Left lung (tissue), 10 donors: ENCODE data around the gene GDPD5. TPM values are rescaled to one million over a fixed set of nuclear protein-coding genes. Genes with fewer than 3 reads are reported as not detected.

Experiments used
- ATAC-seq: fragments of 200-7000 bp; cut with Tn5 transposase; one replicate; pipeline ENCODE4 v1.9.1; 2020; ENCODE audit warnings: moderate library complexity
- DNase-seq, 4 donors: peaks; one replicate each; pipeline ENCODE4 v3.0.0-alpha.2; 2013 to 2020
- H3K27ac ChIP-seq, 2 donors: fragments of 200-600 bp; sonication (generic) in 1 of 2; one replicate each; pipeline versions ENCODE4 v1.5.0 to v1.8.0; 2020 to 2021
- H3K27me3 ChIP-seq, 2 donors: fragments of 200-600 bp; sonication (generic) in 1 of 2; one replicate each; pipeline versions ENCODE4 v1.5.0 to v1.8.0; 2020 to 2021
- H3K36me3 ChIP-seq, 2 donors: fragments of 200-600 bp; sonication (generic) in 1 of 2; one replicate each; pipeline versions ENCODE4 v1.5.0 to v1.8.0; 2020 to 2021
- H3K4me1 ChIP-seq, 2 donors: fragments of 200-600 bp; one replicate each; pipeline ENCODE4 v1.8.0; 2021
- H3K4me3 ChIP-seq, 2 donors: fragments of 200-600 bp; sonication (generic) in 1 of 2; one replicate each; pipeline versions ENCODE4 v1.5.0 to v1.8.0; 2020 to 2021; ENCODE audit warnings: mild to moderate bottlenecking in 1 of 2
- H3K9me3 ChIP-seq, 2 donors: fragments of 200-600 bp; sonication (generic) in 1 of 2; one replicate each; pipeline versions ENCODE4 v1.5.0 to v1.8.0; 2020 to 2021
- intact Hi-C, 2 donors: fragments of 100-400 bp; cut with DNase I; formaldehyde crosslinking; loops; one replicate each; pipeline versions ENCODE4 v1.11.2 to v1.14.2; 2022
- polyA plus RNA-seq, 6 donors: library from polyadenylated mRNA; unstranded; fragments of 120-200 nt; gene quantifications; one replicate each; pipeline ENCODE4 v1.2.1, GENCODE V29; 2013; ENCODE audit not compliant: insufficient read length in 6 of 6
- total RNA-seq, 2 donors: library from RNA; stranded (reverse); fragmentation: NEBNext Ultra II Directional; extraction: Animal tissue kit (Norgen Biotek cat#: 25700); gene quantifications; one replicate each; pipeline ENCODE4 v1.2.1, GENCODE V29; 2021
- TF ChIP-seq, protein P1 (sequence below), 2 donors: fragments of 200-600 bp; sonication (generic) in 1 of 2; IDR thresholded peaks; one replicate each; pipeline versions ENCODE4 v1.5.0 to v1.8.0; 2021; ENCODE audit warnings: antibody characterized with exemption in 2 of 2
- donor health status: DM: no; HTN: yes; CAD: no.
- donor health status: DM: no; HTN: no; CAD: no.

GDPD5 gene
- total and polyA plus RNA-seq, 8 donors: 10.5 to 34.8 (median 27.6) TPM

DNA sequence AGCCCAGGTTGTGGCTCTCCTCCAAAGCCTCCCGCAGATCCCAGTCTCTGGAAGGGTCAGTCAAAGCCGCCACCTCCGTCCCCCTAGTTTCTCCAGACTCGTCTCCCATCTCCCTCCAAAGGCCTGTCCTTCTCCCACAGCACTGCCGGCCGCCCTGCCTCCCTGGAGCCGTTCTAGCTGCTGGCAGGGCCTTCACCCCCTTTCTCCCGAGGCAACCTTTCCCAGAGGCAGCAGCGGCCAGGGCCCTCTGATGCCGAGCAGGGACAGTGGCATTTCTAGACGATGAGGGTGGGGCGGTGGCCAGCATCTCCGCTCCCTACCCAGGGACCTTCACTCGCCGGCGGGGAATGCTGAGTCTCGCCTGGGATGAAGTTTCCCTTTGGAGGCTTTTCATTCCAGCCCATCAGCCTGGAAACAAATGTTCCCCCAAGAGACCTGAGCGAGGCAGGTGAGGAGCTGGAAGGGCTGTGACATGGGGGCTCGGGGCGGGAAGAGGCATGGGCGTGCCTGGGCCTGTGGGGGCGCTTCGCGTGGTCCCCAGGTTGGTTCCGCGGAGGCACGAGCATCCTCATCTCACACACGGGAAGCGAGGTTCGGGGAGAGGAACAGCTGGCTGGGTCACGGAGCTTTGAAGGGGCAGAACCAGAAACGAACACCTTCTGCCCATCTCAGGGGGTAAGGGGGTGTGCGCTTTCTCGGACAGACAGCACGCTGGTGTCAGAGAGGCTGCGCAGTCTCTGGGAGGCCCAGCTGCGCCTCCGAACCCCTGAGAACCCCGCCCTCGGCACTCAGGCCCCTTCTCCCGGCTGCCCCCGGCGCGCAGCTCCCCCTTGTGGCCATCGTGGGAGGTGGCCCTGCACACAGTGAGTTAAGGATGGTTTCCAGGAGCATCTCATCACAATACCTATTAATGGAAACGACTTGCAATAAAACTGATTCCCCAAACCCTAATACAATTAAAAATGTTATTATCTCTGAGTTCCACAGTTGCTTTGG lies 74.6 kb downstream of the GDPD5 start:
- peak in 1 of 4 donors; percentile 79 for DNase-seq
- Histone ChIP-seq H3K27ac (no peak overlapping the region), H3K9me3 (no peaks in the 10 kb centered on the region), H3K27me3 (no peaks in the 10 kb centered on the region), H3K4me3 (no peak overlapping the region), H3K4me1 (peaks cover 0 to 5% of the 10 kb centered on the region in 2 donors), H3K36me3 (no peaks in the 10 kb centered on the region)
- TF ChIP-seq, protein P1, sequence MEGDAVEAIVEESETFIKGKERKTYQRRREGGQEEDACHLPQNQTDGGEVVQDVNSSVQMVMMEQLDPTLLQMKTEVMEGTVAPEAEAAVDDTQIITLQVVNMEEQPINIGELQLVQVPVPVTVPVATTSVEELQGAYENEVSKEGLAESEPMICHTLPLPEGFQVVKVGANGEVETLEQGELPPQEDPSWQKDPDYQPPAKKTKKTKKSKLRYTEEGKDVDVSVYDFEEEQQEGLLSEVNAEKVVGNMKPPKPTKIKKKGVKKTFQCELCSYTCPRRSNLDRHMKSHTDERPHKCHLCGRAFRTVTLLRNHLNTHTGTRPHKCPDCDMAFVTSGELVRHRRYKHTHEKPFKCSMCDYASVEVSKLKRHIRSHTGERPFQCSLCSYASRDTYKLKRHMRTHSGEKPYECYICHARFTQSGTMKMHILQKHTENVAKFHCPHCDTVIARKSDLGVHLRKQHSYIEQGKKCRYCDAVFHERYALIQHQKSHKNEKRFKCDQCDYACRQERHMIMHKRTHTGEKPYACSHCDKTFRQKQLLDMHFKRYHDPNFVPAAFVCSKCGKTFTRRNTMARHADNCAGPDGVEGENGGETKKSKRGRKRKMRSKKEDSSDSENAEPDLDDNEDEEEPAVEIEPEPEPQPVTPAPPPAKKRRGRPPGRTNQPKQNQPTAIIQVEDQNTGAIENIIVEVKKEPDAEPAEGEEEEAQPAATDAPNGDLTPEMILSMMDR (IDR thresholded peaks at IDR 0.05): peak; percentile 32 to 63
- intact Hi-C loops: no loop called here
- ATAC-seq: peak; percentile 46

DNA sequence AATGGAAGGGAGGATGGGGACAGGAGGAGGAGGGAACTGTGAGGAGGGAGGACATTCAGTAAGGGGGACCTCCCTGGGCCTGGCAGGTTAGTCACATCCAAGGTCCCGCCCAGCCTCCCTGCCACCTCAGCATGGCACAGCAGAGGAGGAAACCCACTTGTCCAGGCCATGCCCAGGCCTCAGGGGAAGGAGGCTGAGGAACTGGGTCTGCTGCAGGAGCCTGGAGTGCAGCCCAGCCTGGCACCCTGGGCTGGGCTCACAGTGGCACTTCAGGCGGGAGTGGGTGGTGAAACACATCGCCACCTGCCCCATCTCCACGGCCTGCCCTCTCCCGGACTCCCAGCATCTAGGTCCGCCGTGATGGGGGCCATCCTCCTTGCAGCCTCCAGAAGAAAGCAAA lies 75.5 kb downstream of the GDPD5 start:
- DNase-seq (peak in 1 of 4 donors; percentile 54), ATAC-seq (no peak)
- no peaks in the 10 kb centered on the region for H3K9me3 ChIP-seq
- H3K4me1 ChIP-seq: peaks cover 0 to 5% of the 10 kb centered on the region in 2 donors
- no peak overlapping the region for H3K4me3 ChIP-seq
- no peak overlapping the region for H3K27ac ChIP-seq
- intact Hi-C loops: no loop called here
- TF ChIP-seq, protein P1 (IDR thresholded peaks at IDR 0.05): no peak
- no peaks in the 10 kb centered on the region for H3K27me3 ChIP-seq
- H3K36me3 ChIP-seq: no peaks in the 10 kb centered on the region

DNA sequence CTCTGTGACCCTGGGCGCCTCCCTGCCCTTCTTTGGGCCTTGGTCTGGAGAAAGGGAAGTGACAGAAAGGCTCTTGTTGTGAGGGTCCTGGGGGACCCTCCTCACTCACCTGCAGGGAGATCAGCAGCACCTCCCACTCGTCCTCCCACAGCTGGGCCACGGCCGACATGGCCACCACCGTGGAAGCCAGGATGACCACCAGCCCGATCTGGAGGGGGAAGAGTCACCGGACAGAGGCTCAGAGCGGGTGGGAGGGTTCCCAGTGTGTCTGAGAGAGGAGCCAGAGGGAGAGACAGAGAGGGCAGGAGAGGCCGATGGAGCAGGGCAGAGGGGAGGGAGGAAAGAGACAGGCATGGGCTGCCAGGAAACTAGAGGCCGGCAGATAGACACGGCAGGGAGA lies 76.0 kb downstream of the GDPD5 start:
- Histone ChIP-seq H3K36me3 (no peaks in the 10 kb centered on the region), H3K9me3 (no peaks in the 10 kb centered on the region), H3K27ac (no peak overlapping the region), H3K27me3 (no peaks in the 10 kb centered on the region), H3K4me3 (no peak overlapping the region), H3K4me1 (peaks cover 0 to 5% of the 10 kb centered on the region in 2 donors)
- DNase-seq (peak in 1 of 4 donors; percentile 59), ATAC-seq (no peak)
- intact Hi-C loops: loop anchor here (5.0 kb wide), 2 partner anchors 78 to 83 kb away; partner anchors contain the start of gene GDPD5 (in 1 of the 2)
- TF ChIP-seq, protein P1 (IDR thresholded peaks at IDR 0.05): no peak

DNA sequence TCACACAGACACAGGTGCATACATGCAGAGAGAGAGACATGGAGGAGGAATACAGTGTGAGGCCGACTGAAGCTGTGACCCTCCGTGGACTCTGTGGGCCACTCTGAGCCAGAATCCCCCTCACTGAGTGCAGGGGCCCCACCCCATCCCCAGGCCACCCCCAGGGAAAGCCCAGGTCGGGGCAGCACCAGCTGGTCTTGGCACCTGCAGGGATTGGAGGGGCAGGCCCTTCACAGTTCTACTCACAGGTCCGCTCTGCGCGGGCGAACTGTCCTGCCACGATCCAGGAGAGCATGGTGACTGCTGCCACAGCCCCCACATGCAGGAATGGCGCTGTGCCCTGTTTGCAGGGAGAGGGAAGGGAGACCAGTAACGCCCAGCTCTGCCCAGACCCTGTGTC lies 76.5 kb downstream of the GDPD5 start:
- TF ChIP-seq, protein P1 (IDR thresholded peaks at IDR 0.05): no peak
- intact Hi-C loops: loop anchor here (5.0 kb wide), 2 partner anchors 78 to 83 kb away; partner anchors contain the start of gene GDPD5 (in 1 of the 2)
- Histone ChIP-seq H3K4me3 (no peak overlapping the region), H3K36me3 (no peaks in the 10 kb centered on the region), H3K4me1 (peaks cover 0 to 4% of the 10 kb centered on the region in 2 donors), H3K27ac (no peak overlapping the region), H3K9me3 (no peaks in the 10 kb centered on the region), H3K27me3 (no peaks in the 10 kb centered on the region)
- no peak for ATAC-seq
- DNase-seq: peak in 1 of 4 donors; percentile 57

DNA sequence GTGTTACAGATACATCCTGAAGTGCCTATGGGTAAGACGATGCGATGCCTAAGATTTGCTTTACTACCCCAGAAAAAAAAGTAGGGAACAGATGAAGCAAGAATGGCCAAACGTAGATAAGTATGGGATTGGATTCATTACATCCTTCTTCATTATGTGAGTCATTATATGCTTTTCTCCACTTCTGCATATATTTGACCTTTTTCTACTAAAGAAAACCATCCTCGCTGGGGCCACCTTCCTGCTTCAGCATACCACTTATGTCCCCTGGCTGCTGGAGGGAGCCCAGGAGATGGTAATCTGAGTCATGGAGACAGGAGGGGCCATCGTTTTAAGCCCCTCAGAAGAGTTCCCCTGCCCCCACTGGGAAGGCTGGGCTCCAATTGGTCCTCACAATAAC lies 78.3 kb downstream of the GDPD5 start:
- H3K27ac ChIP-seq: no peak overlapping the region
- ATAC-seq: no peak
- no peaks in the 10 kb centered on the region for H3K27me3 ChIP-seq
- intact Hi-C loops: loop anchor here (5.0 kb wide), 2 partner anchors 80 to 85 kb away; partner anchors contain the start of gene GDPD5 (in 1 of the 2)
- no peaks in the 10 kb centered on the region for H3K9me3 ChIP-seq
- H3K4me1 ChIP-seq: no peaks in the 10 kb centered on the region
- H3K36me3 ChIP-seq: no peaks in the 10 kb centered on the region
- no peak for DNase-seq
- H3K4me3 ChIP-seq: no peak overlapping the region
- TF ChIP-seq, protein P1 (IDR thresholded peaks at IDR 0.05): no peak
